HFF-Myc (cell line): ENCODE measurements around the gene E2F6.

Source experiments
- DNase-seq: peaks from one replicate; pipeline ENCODE4 v3.0.0-alpha.2; 2011; ENCODE audit warnings: low read depth; ENCODE audit errors: extremely low read depth
- H3K4me3 ChIP-seq: replicated peaks from 2 replicates; pipeline ENCODE4 v1.5.1; 2011; ENCODE audit warnings: low read depth, mild to moderate bottlenecking, control low read depth, low read length
- TF ChIP-seq, protein P1 (sequence below): IDR thresholded peaks from 2 replicates; pipeline ENCODE4 v1.5.1; 2012; ENCODE audit warnings: mild to moderate bottlenecking, low read depth, low read length, control low read depth; ENCODE audit errors: missing control alignments

E2F6 gene

DNA sequence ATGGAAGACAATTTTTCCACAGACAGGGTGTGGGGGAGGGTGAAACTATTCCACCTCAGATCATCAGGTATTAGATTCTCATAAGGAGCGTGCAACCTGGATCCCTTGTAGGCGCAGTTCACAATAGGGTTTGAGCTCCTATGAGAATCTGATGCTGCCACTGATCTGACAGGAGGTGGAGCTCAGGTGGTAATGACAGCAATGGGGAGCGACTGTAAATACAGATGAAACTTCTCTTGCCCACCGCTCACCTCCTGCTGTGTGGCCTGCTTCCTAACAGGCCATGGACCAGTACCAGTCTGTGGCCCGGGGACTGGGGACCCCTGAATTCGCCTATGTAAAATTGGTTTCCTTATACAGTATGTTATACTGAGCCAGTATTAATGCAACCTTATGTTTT is 27.3 kb upstream of the E2F6 start:
- DNase-seq = no peak
- TF ChIP-seq, protein P1, sequence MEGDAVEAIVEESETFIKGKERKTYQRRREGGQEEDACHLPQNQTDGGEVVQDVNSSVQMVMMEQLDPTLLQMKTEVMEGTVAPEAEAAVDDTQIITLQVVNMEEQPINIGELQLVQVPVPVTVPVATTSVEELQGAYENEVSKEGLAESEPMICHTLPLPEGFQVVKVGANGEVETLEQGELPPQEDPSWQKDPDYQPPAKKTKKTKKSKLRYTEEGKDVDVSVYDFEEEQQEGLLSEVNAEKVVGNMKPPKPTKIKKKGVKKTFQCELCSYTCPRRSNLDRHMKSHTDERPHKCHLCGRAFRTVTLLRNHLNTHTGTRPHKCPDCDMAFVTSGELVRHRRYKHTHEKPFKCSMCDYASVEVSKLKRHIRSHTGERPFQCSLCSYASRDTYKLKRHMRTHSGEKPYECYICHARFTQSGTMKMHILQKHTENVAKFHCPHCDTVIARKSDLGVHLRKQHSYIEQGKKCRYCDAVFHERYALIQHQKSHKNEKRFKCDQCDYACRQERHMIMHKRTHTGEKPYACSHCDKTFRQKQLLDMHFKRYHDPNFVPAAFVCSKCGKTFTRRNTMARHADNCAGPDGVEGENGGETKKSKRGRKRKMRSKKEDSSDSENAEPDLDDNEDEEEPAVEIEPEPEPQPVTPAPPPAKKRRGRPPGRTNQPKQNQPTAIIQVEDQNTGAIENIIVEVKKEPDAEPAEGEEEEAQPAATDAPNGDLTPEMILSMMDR = no peak
- no peak overlapping the region for H3K4me3 ChIP-seq

DNA sequence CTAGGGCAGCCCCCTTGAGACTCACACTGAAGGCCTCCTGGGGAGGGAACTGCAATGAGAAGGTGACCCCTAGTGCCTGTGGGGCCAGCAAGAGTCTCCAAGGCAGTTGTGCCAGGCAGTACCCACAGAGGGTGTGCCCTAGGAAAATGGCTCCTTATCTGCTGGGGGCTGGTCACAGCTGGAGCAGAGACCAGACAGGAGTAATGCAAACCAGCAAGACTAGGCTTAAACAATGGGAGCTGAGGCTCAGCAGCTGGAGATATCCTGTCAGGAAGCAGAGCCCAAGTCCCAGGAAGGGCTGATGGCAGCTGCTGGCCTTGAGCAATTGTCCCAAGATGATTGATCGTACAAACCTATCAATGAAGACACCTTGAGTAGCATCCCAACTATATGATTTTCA is 26.8 kb upstream of the E2F6 start:
- H3K4me3 ChIP-seq = no peak overlapping the region
- DNase-seq = no peak
- TF ChIP-seq, protein P1 = no peak

DNA sequence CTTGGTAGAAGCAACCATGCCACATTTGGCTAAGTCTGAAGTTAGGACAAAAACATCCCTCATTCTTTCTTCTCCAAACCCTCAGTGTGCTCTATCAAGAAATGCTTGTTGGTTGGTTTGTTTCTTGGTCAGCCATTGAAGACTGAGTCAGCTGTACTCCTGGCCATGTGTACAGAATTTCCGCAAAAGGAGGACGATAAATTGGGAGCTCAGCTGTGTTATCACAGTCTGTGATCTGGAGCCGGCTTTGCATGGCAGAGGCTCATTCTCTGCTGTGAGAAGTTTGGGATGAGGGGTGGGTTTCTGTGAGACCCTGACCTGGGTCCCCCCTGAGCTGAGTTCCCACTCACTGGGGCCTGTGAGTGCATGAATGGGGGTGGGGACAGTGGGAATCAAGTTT is 26.3 kb upstream of the E2F6 start:
- no peak overlapping the region for H3K4me3 ChIP-seq
- DNase-seq = no peak
- TF ChIP-seq, protein P1 = no peak

DNA sequence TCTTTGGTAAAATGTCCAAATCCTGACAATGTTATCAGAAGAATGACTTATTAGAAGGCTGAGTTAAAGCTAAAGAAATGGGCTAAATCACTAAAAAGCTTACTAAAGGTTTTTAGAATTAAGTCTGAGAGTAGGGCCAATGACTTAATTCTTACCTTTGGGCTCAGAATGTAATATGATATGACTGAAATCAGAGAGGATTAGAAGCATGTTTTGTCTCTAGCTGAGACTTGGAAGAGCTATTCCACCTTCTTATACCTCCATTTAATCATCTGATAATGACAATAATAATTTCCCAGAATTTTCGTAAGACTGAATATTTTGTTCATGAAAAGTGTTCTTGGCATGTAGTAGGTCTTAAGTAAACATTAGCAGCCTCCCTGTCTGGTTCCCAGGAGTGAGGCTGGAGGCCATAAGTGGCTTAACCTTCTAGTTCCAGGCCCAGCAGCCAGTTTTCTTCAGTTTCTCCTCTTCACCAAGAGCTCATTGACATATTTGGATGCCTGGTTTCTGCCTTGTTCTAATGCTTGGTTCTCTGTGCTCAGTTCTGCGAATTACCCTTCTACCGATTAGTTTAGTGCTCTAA is 25.5 kb upstream of the E2F6 start:
- TF ChIP-seq, protein P1 = no peak
- no peak overlapping the region for H3K4me3 ChIP-seq
- DNase-seq = no peak

DNA sequence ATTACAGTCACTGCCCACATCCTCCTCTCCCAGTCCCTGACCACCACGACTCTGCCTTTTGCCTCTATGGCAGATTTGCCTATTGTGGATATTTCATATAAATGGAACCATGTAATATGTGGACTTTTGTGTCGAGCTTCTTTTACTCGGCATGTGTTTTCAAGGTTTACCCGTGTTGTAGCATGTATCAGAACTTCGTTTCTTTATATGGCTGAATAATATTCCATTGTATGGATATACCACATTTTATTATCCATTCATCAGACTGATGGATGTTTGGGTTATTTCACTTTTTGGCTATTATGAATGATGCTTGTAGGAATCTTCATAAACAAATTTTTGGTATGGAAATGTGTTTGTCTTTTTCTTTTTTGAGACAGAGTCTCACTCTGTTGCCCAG is 24.2 kb upstream of the E2F6 start:
- DNase-seq = no peak
- no peak overlapping the region for H3K4me3 ChIP-seq
- TF ChIP-seq, protein P1 = no peak

DNA sequence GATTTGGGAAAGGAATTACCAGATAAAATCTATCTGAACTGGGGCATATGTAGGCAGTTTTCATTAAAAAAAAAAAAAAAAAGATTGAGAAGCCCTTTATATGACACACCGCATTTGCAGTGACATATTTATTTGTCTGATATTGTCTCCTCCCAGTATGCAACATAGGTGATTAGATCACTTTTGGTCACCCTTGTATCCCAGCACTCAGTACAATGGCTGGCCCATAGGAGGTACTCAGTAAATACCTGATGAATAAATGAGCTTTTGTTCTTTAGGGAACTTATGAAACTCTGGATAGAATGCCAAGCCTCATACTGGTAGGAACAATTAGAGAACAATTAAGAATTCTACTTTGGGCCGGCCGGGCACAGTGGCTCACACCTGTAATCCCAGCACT is 22.8 kb upstream of the E2F6 start:
- H3K4me3 ChIP-seq = no peak overlapping the region
- DNase-seq = no peak
- TF ChIP-seq, protein P1 = no peak
